MM.1S (cell line): ENCODE data around the gene ACAP1.

ENCODE experiments used
- DNase-seq: peaks from one replicate; pipeline ENCODE4 v3.0.0-alpha.2; 2015
- H2AFZ ChIP-seq: fragments of 300-600 bp; sonication (generic); 2 replicates; pipeline ENCODE4 v1.6.0; 2016; ENCODE audit warnings: antibody characterized with exemption, low read length
- H3F3A ChIP-seq: fragments of 300-600 bp; sonication (generic); 2 replicates; pipeline ENCODE4 v1.6.1; 2016; ENCODE audit warnings: mild to moderate bottlenecking, antibody characterized with exemption, low read length, moderate library complexity, mixed read lengths; ENCODE audit not compliant: insufficient read depth
- H3K27ac ChIP-seq: fragments of 300-600 bp; sonication (generic); 2 replicates; pipeline ENCODE4 v1.5.1; 2016; ENCODE audit warnings: mild to moderate bottlenecking, low read length
- H3K27me3 ChIP-seq: fragments of 300-600 bp; sonication (generic); replicated peaks from 2 replicates; pipeline ENCODE4 v1.6.0; 2016; ENCODE audit warnings: low read length; ENCODE audit not compliant: insufficient read depth
- H3K36me3 ChIP-seq: fragments of 300-600 bp; sonication (generic); replicated peaks from 2 replicates; pipeline ENCODE4 v1.6.1; 2016; ENCODE audit warnings: mild to moderate bottlenecking, low read length, mixed read lengths; ENCODE audit not compliant: insufficient read depth
- H3K4me1 ChIP-seq: fragments of 300-600 bp; sonication (generic); 2 replicates; pipeline ENCODE4 v1.6.1; 2016; ENCODE audit warnings: low read length, mixed read lengths
- H3K4me2 ChIP-seq: fragments of 300-600 bp; sonication (generic); 2 replicates; pipeline ENCODE4 v1.6.0; 2016; ENCODE audit warnings: low read depth, low read length
- H3K4me3 ChIP-seq: fragments of 300-600 bp; sonication (generic); 2 replicates; pipeline ENCODE4 v1.5.1; 2016; ENCODE audit warnings: low read length, mixed read lengths
- H3K79me2 ChIP-seq: fragments of 300-600 bp; sonication (generic); 2 replicates; pipeline ENCODE4 v1.6.1; 2016; ENCODE audit warnings: mixed run types, low read length, mixed read lengths
- H3K9ac ChIP-seq: fragments of 300-600 bp; sonication (generic); 2 replicates; pipeline ENCODE4 v1.6.1; 2016; ENCODE audit warnings: low read length, mixed read lengths
- H3K9me2 ChIP-seq: fragments of 300-600 bp; sonication (generic); replicated peaks from 2 replicates; pipeline ENCODE4 v1.6.1; 2016; ENCODE audit warnings: mild to moderate bottlenecking, low read length, mixed read lengths; ENCODE audit not compliant: insufficient read depth
- H3K9me3 ChIP-seq: fragments of 300-600 bp; sonication (generic); replicated peaks from 2 replicates; pipeline ENCODE4 v1.6.1; 2016; ENCODE audit warnings: mild to moderate bottlenecking, low read length, mixed read lengths; ENCODE audit not compliant: insufficient read depth
- H4K20me1 ChIP-seq: fragments of 300-600 bp; sonication (generic); 2 replicates; pipeline ENCODE4 v1.6.1; 2016; ENCODE audit warnings: mild to moderate bottlenecking, low read length, moderate library complexity, mixed read lengths; ENCODE audit not compliant: insufficient read depth
- EZH2 ChIP-seq: fragments of 300-600 bp; sonication (generic); optimal IDR thresholded peaks from 2 replicates; pipeline ENCODE3; 2017; ENCODE audit warnings: low read depth, mild to moderate bottlenecking, antibody characterized with exemption, low read length, mixed read lengths
- EZH2phosphoT487 ChIP-seq: fragments of 300-600 bp; sonication (generic); IDR thresholded peaks from 2 replicates; pipeline ENCODE4 v1.6.1; 2018; ENCODE audit warnings: antibody characterized with exemption, low read length
- TF ChIP-seq, protein P1 (sequence below): fragments of 300-600 bp; sonication (generic); IDR thresholded peaks from 2 replicates; pipeline ENCODE4 v1.5.1; 2016; ENCODE audit warnings: antibody characterized with exemption, low read length, mixed read lengths

Gene ACAP1

GRCh38 chr17:7391307-7391706 is 55.0 kb downstream of the ACAP1 start:
- TF ChIP-seq, protein P1, sequence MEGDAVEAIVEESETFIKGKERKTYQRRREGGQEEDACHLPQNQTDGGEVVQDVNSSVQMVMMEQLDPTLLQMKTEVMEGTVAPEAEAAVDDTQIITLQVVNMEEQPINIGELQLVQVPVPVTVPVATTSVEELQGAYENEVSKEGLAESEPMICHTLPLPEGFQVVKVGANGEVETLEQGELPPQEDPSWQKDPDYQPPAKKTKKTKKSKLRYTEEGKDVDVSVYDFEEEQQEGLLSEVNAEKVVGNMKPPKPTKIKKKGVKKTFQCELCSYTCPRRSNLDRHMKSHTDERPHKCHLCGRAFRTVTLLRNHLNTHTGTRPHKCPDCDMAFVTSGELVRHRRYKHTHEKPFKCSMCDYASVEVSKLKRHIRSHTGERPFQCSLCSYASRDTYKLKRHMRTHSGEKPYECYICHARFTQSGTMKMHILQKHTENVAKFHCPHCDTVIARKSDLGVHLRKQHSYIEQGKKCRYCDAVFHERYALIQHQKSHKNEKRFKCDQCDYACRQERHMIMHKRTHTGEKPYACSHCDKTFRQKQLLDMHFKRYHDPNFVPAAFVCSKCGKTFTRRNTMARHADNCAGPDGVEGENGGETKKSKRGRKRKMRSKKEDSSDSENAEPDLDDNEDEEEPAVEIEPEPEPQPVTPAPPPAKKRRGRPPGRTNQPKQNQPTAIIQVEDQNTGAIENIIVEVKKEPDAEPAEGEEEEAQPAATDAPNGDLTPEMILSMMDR = no peak
- TF ChIP-seq EZH2 (no peak), EZH2phosphoT487 (no peak)
- H3K79me2 ChIP-seq = no peaks in the 10 kb centered on the region
- H3K4me3 ChIP-seq = no peak overlapping the region
- no peaks in the 10 kb centered on the region; the same call in 1 of the 2 replicates for H3K27me3 ChIP-seq
- H3K9me2 ChIP-seq = no peaks in the 10 kb centered on the region
- H3K9me3 ChIP-seq = no peaks in the 10 kb centered on the region
- no peak overlapping the region for H3K9ac ChIP-seq
- no peaks in the 10 kb centered on the region for H4K20me1 ChIP-seq
- DNase-seq = no peak
- H3K27ac ChIP-seq = no peak overlapping the region
- 0 out of 2 replicates have a peak, but pooled peaks cover 3% of the 10 kb centered on the region for H3K4me1 ChIP-seq
- H3K4me2 ChIP-seq = no peak overlapping the region
- H2AFZ ChIP-seq = no peak overlapping the region
- H3K36me3 ChIP-seq = no peaks in the 10 kb centered on the region
- peaks cover 6% of the 10 kb centered on the region; the same call in 1 of the 2 replicates for H3F3A ChIP-seq

DNA sequence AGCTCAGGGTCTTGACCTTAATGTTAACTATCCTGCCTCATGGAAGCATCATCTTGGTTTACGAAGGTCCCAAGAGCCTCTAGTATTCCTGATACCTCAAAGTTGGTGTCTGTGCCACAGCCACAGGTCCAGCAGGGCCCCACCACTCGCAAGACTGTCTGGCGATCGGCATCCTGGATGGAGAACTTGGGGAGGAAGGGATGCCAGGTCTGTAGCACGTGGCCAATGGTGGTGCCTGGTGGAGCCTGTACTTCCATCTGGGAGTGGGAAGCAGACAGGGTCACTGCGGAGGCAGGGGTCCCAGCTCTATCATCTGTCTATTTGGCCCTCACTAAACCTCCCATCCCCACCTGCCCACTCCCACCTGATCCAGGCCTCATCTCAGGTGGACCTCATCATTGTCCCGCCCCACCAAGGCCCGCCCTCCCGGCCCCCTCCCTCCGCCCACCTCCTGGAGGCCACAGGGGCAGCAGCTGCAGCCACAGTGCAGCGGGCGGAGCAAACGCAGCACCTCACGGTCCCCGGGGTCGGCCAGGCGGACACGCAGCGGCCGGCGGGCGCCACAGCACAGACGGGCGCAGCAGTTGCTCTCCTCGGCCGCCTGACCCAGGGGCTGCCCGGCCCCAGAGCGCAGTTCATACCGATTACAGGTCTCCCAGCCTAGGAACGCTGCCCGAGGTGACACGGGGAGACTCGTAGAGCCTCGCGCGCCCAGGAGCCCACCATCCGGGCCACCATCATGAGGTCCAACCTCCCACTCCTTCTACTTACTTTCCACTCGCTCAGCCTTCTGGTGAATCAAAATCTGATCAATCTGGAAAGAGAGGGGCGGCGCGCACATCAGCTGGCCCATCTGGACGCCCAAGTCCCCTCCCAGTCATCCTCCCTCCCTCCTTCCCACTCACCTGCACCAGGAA is 56.6 kb downstream of the ACAP1 start:
- Histone ChIP-seq H3F3A (peaks cover 6% of the 10 kb centered on the region; the same call in 1 of the 2 replicates), H3K79me2 (no peaks in the 10 kb centered on the region), H3K36me3 (no peaks in the 10 kb centered on the region), H3K27ac (no peak overlapping the region), H3K9me2 (no peaks in the 10 kb centered on the region), H4K20me1 (no peaks in the 10 kb centered on the region), H3K27me3 (no peaks in the 10 kb centered on the region), H3K4me3 (0 out of 2 replicates have a peak overlapping the region, but pooled peaks have one; percentile 85), H2AFZ (no peak overlapping the region; the same call in 1 of the 2 replicates), H3K4me1 (0 out of 2 replicates have a peak, but pooled peaks cover 3% of the 10 kb centered on the region), H3K9ac (no peak overlapping the region), H3K9me3 (no peaks in the 10 kb centered on the region), H3K4me2 (peak overlapping the region; percentile 100)
- TF ChIP-seq, protein P1 = no peak
- no peak for TF ChIP-seq EZH2
- no peak for DNase-seq

- H3K9me2 ChIP-seq = no peaks in the 10 kb centered on the region
- peak overlapping the region; percentile 93 for H2AFZ ChIP-seq
- peak overlapping the region; percentile 61; the same call in 1 of the 2 replicates for H3K27ac ChIP-seq
- no peaks in the 10 kb centered on the region for H3K9me3 ChIP-seq
- no peak for TF ChIP-seq EZH2
- TF ChIP-seq EZH2phosphoT487 = no peak
- TF ChIP-seq, protein P1 = no peak
- no peaks in the 10 kb centered on the region for H3K36me3 ChIP-seq
- peak overlapping the region; percentile 85 for H3K4me3 ChIP-seq
- no peaks in the 10 kb centered on the region for H4K20me1 ChIP-seq
- H3K4me2 ChIP-seq = peak overlapping the region; percentile 100
- H3K9ac ChIP-seq = peak overlapping the region; percentile 58; the same call in 1 of the 2 replicates
- H3K4me1 ChIP-seq = 0 out of 2 replicates have a peak, but pooled peaks cover 3% of the 10 kb centered on the region
- H3K79me2 ChIP-seq = no peaks in the 10 kb centered on the region
- peaks cover 6% of the 10 kb centered on the region; the same call in 1 of the 2 replicates for H3F3A ChIP-seq
- DNase-seq = peak; percentile 57
- H3K27me3 ChIP-seq = no peaks in the 10 kb centered on the region
These were observed 57.5 kb downstream of the ACAP1 start for GRCh38 chr17:7393613-7394451.
